Measurements from ENCODE around the gene GTF3C1. TPM values are rescaled to one million over a fixed set of nuclear protein-coding genes. Genes with fewer than 3 reads are reported as not detected.
"Not testable (repeated sequence)": the region's sequence is repeated elsewhere in the genome, so short reads cannot be mapped to it uniquely, and the experiment has no call there.

The GTF3C1 gene
- total RNA-seq, 1 donor: 38.5 TPM

GRCh38 chr16:27445502-27446175 is 104.1 kb downstream of the GTF3C1 start:
- no peaks in the 10 kb centered on the region for H3K27me3 ChIP-seq (ENCODE audit: insufficient read depth, low read length)
- no peaks in the 10 kb centered on the region for H3K9me3 ChIP-seq (ENCODE audit: low read depth, low read length)
- peaks cover 52% of the 10 kb centered on the region for H3K4me1 ChIP-seq (ENCODE audit: insufficient read depth, low read length)
- no peak overlapping the region for H3K4me3 ChIP-seq (ENCODE audit: low read length)

GRCh38 chr16:27444470-27444869 is 105.2 kb downstream of the GTF3C1 start:
- H3K9me3 ChIP-seq (ENCODE audit: low read depth, low read length): no peaks in the 10 kb centered on the region
- no peaks in the 10 kb centered on the region for H3K27me3 ChIP-seq (ENCODE audit: insufficient read depth, low read length)
- H3K4me3 ChIP-seq (ENCODE audit: low read length): no peak overlapping the region
- H3K4me1 ChIP-seq (ENCODE audit: insufficient read depth, low read length): peaks cover 40% of the 10 kb centered on the region

GRCh38 chr16:27444015-27444414 is 105.7 kb downstream of the GTF3C1 start:
- no peak overlapping the region for H3K4me3 ChIP-seq (ENCODE audit: low read length)
- no peaks in the 10 kb centered on the region for H3K9me3 ChIP-seq (ENCODE audit: low read depth, low read length)
- H3K4me1 ChIP-seq (ENCODE audit: insufficient read depth, low read length): peaks cover 35% of the 10 kb centered on the region
- H3K27me3 ChIP-seq (ENCODE audit: insufficient read depth, low read length): no peaks in the 10 kb centered on the region

- no peaks in the 10 kb centered on the region for H3K27me3 ChIP-seq (ENCODE audit: insufficient read depth, low read length)
- no peak overlapping the region for H3K4me3 ChIP-seq (ENCODE audit: low read length)
- H3K9me3 ChIP-seq (ENCODE audit: low read depth, low read length): no peaks in the 10 kb centered on the region
- peaks cover 20% of the 10 kb centered on the region for H3K4me1 ChIP-seq (ENCODE audit: insufficient read depth, low read length)
Observed at GRCh38 chr16:27441998-27442397, 107.7 kb downstream of the GTF3C1 start.

- Histone ChIP-seq H3K9me3 (ENCODE audit: low read depth, low read length) (no peaks in the 10 kb centered on the region), H3K27me3 (ENCODE audit: insufficient read depth, low read length) (no peaks in the 10 kb centered on the region), H3K4me3 (ENCODE audit: low read length) (no peak overlapping the region), H3K4me1 (ENCODE audit: insufficient read depth, low read length) (peaks cover 13% of the 10 kb centered on the region)
Observed at GRCh38 chr16:27441276-27441675, 108.4 kb downstream of the GTF3C1 start.

GRCh38 chr16:27439271-27440018 is 110.3 kb downstream of the GTF3C1 start:
- Histone ChIP-seq H3K4me1 (ENCODE audit: insufficient read depth, low read length) (no peaks in the 10 kb centered on the region), H3K9me3 (ENCODE audit: low read depth, low read length) (no peaks in the 10 kb centered on the region), H3K27me3 (ENCODE audit: insufficient read depth, low read length) (no peaks in the 10 kb centered on the region), H3K4me3 (ENCODE audit: low read length) (no peak overlapping the region)

- no peaks in the 10 kb centered on the region for H3K27me3 ChIP-seq (ENCODE audit: insufficient read depth, low read length)
Observed at GRCh38 chr16:27437946-27438345, 111.8 kb downstream of the GTF3C1 start.

GRCh38 chr16:27436921-27437650 is 112.6 kb downstream of the GTF3C1 start:
- no peaks in the 10 kb centered on the region for H3K9me3 ChIP-seq (ENCODE audit: low read depth, low read length)
- H3K4me3 ChIP-seq (ENCODE audit: low read length): no peak overlapping the region
- H3K4me1 ChIP-seq (ENCODE audit: insufficient read depth, low read length): peaks cover 10% of the 10 kb centered on the region
- no peaks in the 10 kb centered on the region for H3K27me3 ChIP-seq (ENCODE audit: insufficient read depth, low read length)

More at GRCh38 chr16:27437946-27438345, 111.8 kb downstream of the GTF3C1 start:
- Histone ChIP-seq H3K4me1 (ENCODE audit: insufficient read depth, low read length) (peaks cover under 1% of the 10 kb centered on the region), H3K9me3 (ENCODE audit: low read depth, low read length) (no peaks in the 10 kb centered on the region), H3K4me3 (ENCODE audit: low read length) (no peak overlapping the region)

- Histone ChIP-seq H3K27me3 (ENCODE audit: insufficient read depth, low read length) (no peaks in the 10 kb centered on the region), H3K9me3 (ENCODE audit: low read depth, low read length) (no peaks in the 10 kb centered on the region), H3K4me3 (ENCODE audit: low read length) (no peak overlapping the region), H3K4me1 (ENCODE audit: insufficient read depth, low read length) (peaks cover 16% of the 10 kb centered on the region)
Observed at GRCh38 chr16:27436065-27436464, 113.6 kb downstream of the GTF3C1 start.

GRCh38 chr16:27435146-27435545 is 114.6 kb downstream of the GTF3C1 start:
- not testable (repeated sequence) for H3K9me3 ChIP-seq (ENCODE audit: low read depth, low read length); H3K4me3 ChIP-seq (ENCODE audit: low read length); H3K27me3 ChIP-seq (ENCODE audit: insufficient read depth, low read length)
- peaks cover 25% of the 10 kb centered on the region for H3K4me1 ChIP-seq (ENCODE audit: insufficient read depth, low read length)

GRCh38 chr16:27434141-27435051 is 115.3 kb downstream of the GTF3C1 start:
- H3K4me1 ChIP-seq (ENCODE audit: insufficient read depth, low read length): peaks cover 31% of the 10 kb centered on the region
- no peaks in the 10 kb centered on the region for H3K9me3 ChIP-seq (ENCODE audit: low read depth, low read length)
- H3K4me3 ChIP-seq (ENCODE audit: low read length): no peak overlapping the region
- H3K27me3 ChIP-seq (ENCODE audit: insufficient read depth, low read length): no peaks in the 10 kb centered on the region

GRCh38 chr16:27433636-27434035 is 116.1 kb downstream of the GTF3C1 start:
- Histone ChIP-seq H3K4me1 (ENCODE audit: insufficient read depth, low read length) (peaks cover 34% of the 10 kb centered on the region), H3K27me3 (ENCODE audit: insufficient read depth, low read length) (no peaks in the 10 kb centered on the region), H3K4me3 (ENCODE audit: low read length) (no peak overlapping the region), H3K9me3 (ENCODE audit: low read depth, low read length) (no peaks in the 10 kb centered on the region)

- not testable (repeated sequence) for H3K27me3 ChIP-seq (ENCODE audit: insufficient read depth, low read length); H3K9me3 ChIP-seq (ENCODE audit: low read depth, low read length); H3K4me3 ChIP-seq (ENCODE audit: low read length)
- peaks cover 39% of the 10 kb centered on the region for H3K4me1 ChIP-seq (ENCODE audit: insufficient read depth, low read length)
Observed at GRCh38 chr16:27433191-27433590, 116.5 kb downstream of the GTF3C1 start.

- no peaks in the 10 kb centered on the region for H3K27me3 ChIP-seq (ENCODE audit: insufficient read depth, low read length)
- H3K4me1 ChIP-seq (ENCODE audit: insufficient read depth, low read length): peaks cover 43% of the 10 kb centered on the region
- H3K4me3 ChIP-seq (ENCODE audit: low read length): no peak overlapping the region
- no peaks in the 10 kb centered on the region for H3K9me3 ChIP-seq (ENCODE audit: low read depth, low read length)
Observed at GRCh38 chr16:27432558-27432957, 117.2 kb downstream of the GTF3C1 start.

Data from mononuclear cell (primary cell).